Small intestine (tissue), 7 donors: ENCODE measurements around the gene SLC2A9. TPM values are rescaled to one million over a fixed set of nuclear protein-coding genes. Genes with fewer than 3 reads are reported as not detected.

Experiments
- DNase-seq, 2 donors: peaks; one replicate each; pipeline versions ENCODE4 v3.0.0 to v3.0.0-alpha.2; 2013
- FAIRE-seq: peaks from 2 replicates; lab custom pipeline; 2012; peaks lifted over from hg19 to GRCh38; lab: Jason Lieb, UNC
- H3K27ac ChIP-seq, 3 donors: one replicate each; pipeline ENCODE4 v1.5.1; 2013; ENCODE audit warnings: low read length in 2 of 3, mild to moderate bottlenecking in 2 of 3, control low read depth in 1 of 3, inconsistent platforms in 1 of 3, low read depth in 1 of 3, moderate library complexity in 1 of 3
- H3K27me3 ChIP-seq, 3 donors: one replicate each; pipeline ENCODE4 v1.6.1; 2013; ENCODE audit warnings: low read length in 3 of 3, inconsistent platforms in 1 of 3; ENCODE audit not compliant: control insufficient read depth in 3 of 3, insufficient read depth in 3 of 3
- H3K36me3 ChIP-seq, 3 donors: one replicate each; pipeline ENCODE4 v1.6.1; 2013; ENCODE audit warnings: low read length in 3 of 3, inconsistent platforms in 1 of 3, low read depth in 1 of 3, mild to moderate bottlenecking in 1 of 3, moderate library complexity in 1 of 3; ENCODE audit not compliant: control insufficient read depth in 3 of 3, insufficient read depth in 2 of 3
- H3K4me1 ChIP-seq, 3 donors: one replicate each; pipeline ENCODE4 v1.6.1; 2013; ENCODE audit warnings: low read length in 2 of 3, inconsistent platforms in 1 of 3, low read depth in 1 of 3, mild to moderate bottlenecking in 1 of 3, moderate library complexity in 1 of 3; ENCODE audit not compliant: control insufficient read depth in 3 of 3, insufficient read depth in 2 of 3
- H3K4me3 ChIP-seq, 3 donors: one replicate each; pipeline ENCODE4 v1.5.1; 2013; ENCODE audit warnings: low read length in 3 of 3, control low read depth in 1 of 3, inconsistent platforms in 1 of 3, low read depth in 1 of 3, mild to moderate bottlenecking in 1 of 3, moderate library complexity in 1 of 3
- H3K9me3 ChIP-seq, 2 donors: one replicate each; pipeline ENCODE4 v1.6.1; 2013; ENCODE audit warnings: low read depth in 1 of 2, low read length in 1 of 2; ENCODE audit not compliant: control insufficient read depth in 2 of 2, insufficient read depth in 1 of 2
- WGBS, 3 donors: extraction: QIAGEN DNeasy Blood & Tissue Kit; methylation state at CpG; one replicate each; pipeline ENCODE4 v1.1.7; 2013; 5-methylcytosine and 5-hydroxymethylcytosine counted together
- polyA plus RNA-seq, 4 donors: library from polyadenylated mRNA; stranded (reverse) in 3 of 4; unstranded in 1 of 4; fragments of 200-250 nt in 3 of 4; fragments of 120-200 nt in 1 of 4; gene quantifications; one replicate each; pipeline versions ENCODE4 v1.2.1 to v1.2.3, GENCODE V29; 2013
- donor health status: healthy with polysubstance abuse.
- donor health status: control.
- donor health status: control.
- donor health status: Bipolar disorder and iron deficiency.
- donor health status: healthy.

Gene SLC2A9
- polyA plus RNA-seq, 4 donors = 7.4 to 34.4 (median 12.3) TPM

DNA sequence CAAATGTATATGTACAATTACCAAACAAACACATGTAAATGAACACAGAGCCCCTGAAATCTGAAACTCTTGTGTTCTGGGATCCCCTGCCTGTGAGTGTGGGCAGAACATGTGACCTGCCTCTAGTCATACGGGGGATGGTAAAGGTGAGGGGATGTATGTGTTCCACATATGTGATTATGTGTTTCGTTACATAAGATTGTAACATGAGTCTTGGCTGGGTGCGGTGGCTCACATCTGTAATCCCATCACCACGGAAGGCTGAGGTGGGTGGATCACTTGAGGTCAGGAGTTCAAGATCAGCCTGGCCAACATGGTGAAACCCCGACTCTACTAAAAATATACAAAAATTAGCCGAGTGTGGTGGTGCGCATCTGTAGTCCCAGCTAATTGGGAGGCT lies 37.1 kb upstream of the SLC2A9 start:
- H3K36me3 ChIP-seq = no peaks in the 10 kb centered on the region
- H3K4me3 ChIP-seq = no peak overlapping the region
- no peak for FAIRE-seq
- 95 to 96% (median 96%) methylated on average over 7 of the region's 7 CpGs for WGBS, 3 donors
- no peak for DNase-seq
- peaks cover 0 to 5% of the 10 kb centered on the region in 2 donors for H3K9me3 ChIP-seq
- H3K27ac ChIP-seq = no peak overlapping the region
- no peaks in the 10 kb centered on the region for H3K4me1 ChIP-seq
- no peaks in the 10 kb centered on the region for H3K27me3 ChIP-seq

DNA sequence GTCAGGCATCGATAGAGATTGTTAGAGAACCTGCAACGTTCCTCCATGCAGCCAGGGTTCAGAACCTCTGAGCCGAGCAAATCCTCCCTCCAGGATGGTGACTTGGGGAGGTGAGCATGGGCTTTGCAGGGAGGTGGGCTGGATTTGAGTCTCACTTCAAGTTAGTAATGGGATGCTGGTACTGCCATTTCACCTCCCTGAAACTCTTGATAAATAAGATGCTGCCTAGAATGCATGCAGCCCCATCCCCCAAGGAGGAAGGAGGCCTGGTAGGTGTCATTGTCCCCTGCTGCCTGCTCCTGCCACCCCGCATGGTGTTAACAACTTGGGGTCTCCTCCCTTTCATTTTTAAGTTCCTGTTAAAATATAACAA lies 35.7 kb upstream of the SLC2A9 start:
- H3K27me3 ChIP-seq = no peaks in the 10 kb centered on the region
- H3K27ac ChIP-seq = no peak overlapping the region
- DNase-seq (no peak), FAIRE-seq (no peak)
- WGBS, 3 donors = 79 to 91% (median 80%) methylated on average over 4 of the region's 4 CpGs
- no peaks in the 10 kb centered on the region for H3K36me3 ChIP-seq
- no peak overlapping the region for H3K4me3 ChIP-seq
- H3K9me3 ChIP-seq = peaks cover 0 to 5% of the 10 kb centered on the region in 2 donors
- no peaks in the 10 kb centered on the region for H3K4me1 ChIP-seq

DNA sequence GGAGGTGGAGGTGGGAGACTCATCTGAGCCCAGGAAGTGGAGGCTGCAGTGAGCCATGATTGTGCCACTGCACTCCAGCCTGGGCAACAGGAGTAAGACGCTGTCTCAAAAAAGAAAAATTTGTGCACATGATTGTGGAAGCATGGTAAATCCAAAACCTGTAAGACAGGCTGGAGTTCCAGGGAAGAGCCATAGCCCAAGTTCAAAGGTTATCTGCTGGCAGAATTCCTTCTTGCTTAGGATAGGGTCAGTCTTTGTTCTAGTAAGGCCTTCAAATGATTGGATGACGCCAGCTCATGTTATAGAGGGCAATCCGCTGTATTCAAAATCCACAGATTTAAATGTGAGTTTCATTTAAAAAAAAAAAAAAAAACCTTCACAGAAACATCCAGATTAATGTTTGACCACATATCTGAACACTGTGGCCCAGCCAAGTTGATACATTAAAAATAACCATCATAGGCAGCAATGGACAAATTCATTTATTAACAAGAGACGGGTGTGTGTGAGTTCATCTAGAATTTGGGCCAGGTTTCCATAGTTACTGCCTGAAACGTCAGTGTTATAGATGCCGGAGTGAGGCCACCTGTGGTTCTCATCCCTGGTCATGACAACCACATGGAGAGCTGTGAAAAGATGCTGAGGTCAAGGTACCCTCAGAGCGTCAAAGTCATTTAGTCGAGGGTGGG lies 35.2 kb upstream of the SLC2A9 start:
- H3K36me3 ChIP-seq = no peaks in the 10 kb centered on the region
- H3K4me1 ChIP-seq = no peaks in the 10 kb centered on the region
- no peak overlapping the region for H3K4me3 ChIP-seq
- FAIRE-seq (no peak), DNase-seq (no peak)
- peaks cover 0 to 5% of the 10 kb centered on the region in 2 donors for H3K9me3 ChIP-seq
- H3K27ac ChIP-seq = no peak overlapping the region
- no peaks in the 10 kb centered on the region for H3K27me3 ChIP-seq
- 72 to 86% (median 73%) methylated on average over 8 of the region's 8 CpGs for WGBS, 3 donors

DNA sequence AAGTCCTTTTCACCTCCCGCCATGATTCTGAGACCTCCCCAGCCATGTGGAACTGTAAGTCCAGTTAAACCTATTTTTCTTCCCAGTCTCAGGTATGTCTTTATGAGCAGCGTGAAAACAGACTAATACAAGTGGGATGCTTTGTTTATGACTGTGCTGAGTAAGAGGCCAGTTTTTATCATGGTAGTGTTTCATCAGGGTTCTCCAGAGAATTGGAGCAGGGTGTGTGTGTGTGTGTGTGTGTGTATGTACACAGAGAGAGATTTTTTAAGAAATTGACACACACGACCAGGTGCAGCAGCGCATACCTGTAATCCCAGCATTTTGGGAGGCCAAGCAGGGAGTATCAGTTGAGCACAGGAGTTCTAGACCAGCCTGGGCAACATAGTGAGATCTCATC lies 34.6 kb upstream of the SLC2A9 start:
- WGBS, 3 donors = 87 to 97% (median 90%) methylated on average over 4 of the region's 4 CpGs
- H3K4me3 ChIP-seq = no peak overlapping the region
- H3K4me1 ChIP-seq = no peaks in the 10 kb centered on the region
- no peak overlapping the region for H3K27ac ChIP-seq
- DNase-seq (no peak), FAIRE-seq (no peak)
- H3K36me3 ChIP-seq = no peaks in the 10 kb centered on the region
- H3K9me3 ChIP-seq = peaks cover 0 to 5% of the 10 kb centered on the region in 2 donors
- no peaks in the 10 kb centered on the region for H3K27me3 ChIP-seq

DNA sequence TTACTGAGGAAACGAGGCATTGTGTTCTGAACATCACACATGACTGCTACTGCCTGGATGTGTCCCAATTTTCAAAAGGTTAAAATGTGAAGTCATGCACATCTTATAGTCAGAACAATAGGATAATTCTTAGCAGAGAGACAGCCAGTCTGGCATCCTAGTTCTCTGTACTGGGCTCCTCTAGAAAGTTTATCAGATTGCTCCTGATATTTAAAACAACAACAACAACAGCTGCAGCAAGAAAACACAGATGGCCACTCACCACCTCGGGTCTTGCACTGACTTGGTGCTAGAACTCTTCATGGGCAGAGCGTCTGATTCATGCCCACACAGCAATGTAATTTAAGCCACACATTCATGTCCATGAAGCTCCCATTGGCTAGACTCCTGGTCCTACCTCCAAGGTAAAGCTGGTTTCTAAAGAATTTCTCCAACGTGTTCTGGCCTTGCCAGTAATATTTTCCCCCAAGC lies 33.3 kb upstream of the SLC2A9 start:
- FAIRE-seq = no peak
- WGBS, 3 donors = 75 to 78% (median 78%) methylated on average over 4 of the region's 4 CpGs
- Histone ChIP-seq H3K27ac (no peak overlapping the region), H3K27me3 (no peaks in the 10 kb centered on the region), H3K9me3 (peaks cover 0 to 5% of the 10 kb centered on the region in 2 donors), H3K4me1 (peaks cover 0 to 2% (median 0%) of the 10 kb centered on the region in 3 donors), H3K36me3 (no peaks in the 10 kb centered on the region), H3K4me3 (no peak overlapping the region)
- DNase-seq = no peak

DNA sequence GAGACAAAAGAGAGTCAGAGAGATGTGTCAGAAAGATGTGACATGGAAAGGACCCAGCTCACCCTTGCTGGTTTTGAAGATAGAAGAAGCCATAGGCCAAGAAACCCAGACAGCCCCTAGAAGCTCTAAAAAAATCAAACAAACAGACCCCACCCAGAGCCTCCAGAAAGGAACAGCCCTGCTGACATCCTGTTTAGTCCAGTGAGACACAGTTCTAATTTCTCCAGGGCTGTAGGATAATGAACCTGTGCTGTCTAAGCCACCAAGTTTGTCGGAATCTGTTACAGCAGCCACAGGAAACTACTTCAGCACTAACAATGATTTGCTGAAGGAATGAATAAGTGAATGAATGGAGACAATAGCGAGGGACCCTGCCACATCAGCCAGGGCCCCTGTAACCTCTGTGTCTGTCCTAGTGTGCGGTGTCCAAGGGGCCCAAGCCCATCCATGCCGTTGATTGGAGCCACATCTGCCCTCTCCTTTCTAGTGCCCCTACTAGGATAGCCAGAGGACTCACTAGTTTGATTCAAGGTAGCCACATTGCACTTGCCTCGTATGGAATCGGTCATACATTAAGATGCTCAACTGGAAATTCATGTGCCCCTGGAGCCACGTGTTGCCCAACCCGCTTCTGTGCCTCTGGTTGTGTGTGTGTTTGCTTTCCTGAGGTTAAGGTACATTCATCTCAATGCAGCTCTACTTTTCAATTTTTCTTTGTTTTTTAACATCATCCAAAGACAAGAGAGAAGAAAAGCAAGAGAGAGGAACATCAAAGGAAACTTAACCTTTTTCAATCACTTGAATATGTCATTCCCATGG lies 32.5 kb upstream of the SLC2A9 start:
- WGBS, 3 donors = 87 to 88% (median 88%) methylated on average over 8 of the region's 8 CpGs
- Histone ChIP-seq H3K4me3 (no peak overlapping the region), H3K9me3 (peaks cover 0 to 3% of the 10 kb centered on the region in 2 donors), H3K4me1 (peaks cover 0 to 8% (median 0%) of the 10 kb centered on the region in 3 donors), H3K27ac (peak overlapping the region in 1 of 3 donors; percentile 35), H3K27me3 (no peaks in the 10 kb centered on the region), H3K36me3 (no peaks in the 10 kb centered on the region)
- FAIRE-seq (no peak), DNase-seq (no peak)

DNA sequence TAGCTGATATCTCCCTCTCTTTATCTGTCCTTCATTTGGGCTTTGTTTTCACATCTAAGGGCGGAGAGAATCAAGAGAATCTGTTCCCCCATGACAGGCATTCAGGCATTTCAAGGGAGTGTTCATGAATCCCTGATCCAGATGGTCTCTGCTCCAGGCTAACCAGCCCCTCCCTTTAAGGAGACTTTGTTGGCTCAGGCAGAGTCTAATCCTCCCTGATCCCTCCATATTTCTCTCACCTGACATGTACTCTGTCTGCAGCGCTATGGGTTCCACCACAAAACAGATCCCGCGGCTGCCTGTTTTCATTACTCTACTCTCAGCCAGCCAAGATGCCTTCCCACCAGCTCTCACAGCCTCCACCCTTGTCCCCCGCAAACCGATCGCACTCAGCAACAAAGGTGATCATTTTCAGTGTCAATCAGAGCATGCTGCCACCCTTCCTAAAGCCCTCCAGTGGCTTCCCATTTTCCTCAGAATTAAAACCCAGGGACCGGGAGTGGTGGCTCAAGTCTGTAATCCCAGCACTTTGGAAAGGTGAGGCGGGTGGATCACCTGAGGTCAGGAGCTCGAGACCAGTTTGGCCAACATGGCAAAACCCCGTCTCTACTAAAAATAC lies 30.3 kb upstream of the SLC2A9 start:
- DNase-seq = no peak
- WGBS, 3 donors = 82 to 91% (median 88%) methylated on average over 11 of the region's 11 CpGs
- H3K9me3 ChIP-seq = no peaks in the 10 kb centered on the region
- H3K4me3 ChIP-seq = no peak overlapping the region
- no peaks in the 10 kb centered on the region for H3K36me3 ChIP-seq
- H3K4me1 ChIP-seq = peaks cover 2 to 24% (median 3%) of the 10 kb centered on the region in 3 donors
- no peak for FAIRE-seq
- H3K27me3 ChIP-seq = no peaks in the 10 kb centered on the region
- H3K27ac ChIP-seq = no peak overlapping the region

DNA sequence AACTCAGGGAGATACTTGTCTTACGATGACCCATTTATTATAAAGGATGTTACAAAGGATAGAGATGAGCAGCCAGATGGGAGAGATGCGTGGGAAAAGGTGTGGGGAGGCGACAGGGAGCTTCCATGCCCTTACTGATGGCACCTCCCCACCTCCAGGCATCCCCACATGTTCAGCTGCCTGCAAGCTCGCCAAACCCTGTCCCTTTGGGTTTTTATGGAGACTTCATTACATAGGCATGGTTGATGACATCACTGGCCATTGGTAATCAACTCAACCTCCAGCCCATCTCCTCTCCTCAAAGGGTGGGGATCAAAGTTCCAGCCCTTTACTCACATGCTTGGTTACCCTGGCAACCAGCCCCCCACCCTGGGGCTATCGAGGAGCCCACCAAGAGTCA lies 29.4 kb upstream of the SLC2A9 start:
- H3K27ac ChIP-seq = no peak overlapping the region
- 81 to 86% (median 82%) methylated on average over 5 of the region's 5 CpGs for WGBS, 3 donors
- H3K4me3 ChIP-seq = no peak overlapping the region
- no peaks in the 10 kb centered on the region for H3K9me3 ChIP-seq
- no peak for FAIRE-seq
- peaks cover 2 to 28% (median 3%) of the 10 kb centered on the region in 3 donors for H3K4me1 ChIP-seq
- no peaks in the 10 kb centered on the region for H3K27me3 ChIP-seq
- H3K36me3 ChIP-seq = no peaks in the 10 kb centered on the region
- DNase-seq = no peak
